Adipose tissue (tissue), 3 donors: ENCODE results near the gene SPOPL. TPM values are rescaled to one million over a fixed set of nuclear protein-coding genes. Genes with fewer than 3 reads are reported as not detected.

Source experiments
- H3K27ac ChIP-seq: one replicate; pipeline ENCODE4 v1.5.1; 2013; ENCODE audit warnings: low read depth, low read length
- WGBS, 3 donors: extraction: QIAGEN DNeasy Blood & Tissue Kit; methylation state at CpG; one replicate each; pipeline ENCODE4 v1.1.7; 2013; 5-methylcytosine and 5-hydroxymethylcytosine counted together
- polyA plus RNA-seq, 3 donors: library from polyadenylated mRNA; stranded (reverse); fragments of 200-250 nt; gene quantifications; one replicate each; pipeline ENCODE4 v1.2.3, GENCODE V29; 2013
- donor health status: healthy with polysubstance abuse.
- donor health status: Bipolar disorder and iron deficiency.
- donor health status: healthy.

The SPOPL gene
- polyA plus RNA-seq, 3 donors, result 4.0 to 8.9 (median 5.7) TPM

DNA sequence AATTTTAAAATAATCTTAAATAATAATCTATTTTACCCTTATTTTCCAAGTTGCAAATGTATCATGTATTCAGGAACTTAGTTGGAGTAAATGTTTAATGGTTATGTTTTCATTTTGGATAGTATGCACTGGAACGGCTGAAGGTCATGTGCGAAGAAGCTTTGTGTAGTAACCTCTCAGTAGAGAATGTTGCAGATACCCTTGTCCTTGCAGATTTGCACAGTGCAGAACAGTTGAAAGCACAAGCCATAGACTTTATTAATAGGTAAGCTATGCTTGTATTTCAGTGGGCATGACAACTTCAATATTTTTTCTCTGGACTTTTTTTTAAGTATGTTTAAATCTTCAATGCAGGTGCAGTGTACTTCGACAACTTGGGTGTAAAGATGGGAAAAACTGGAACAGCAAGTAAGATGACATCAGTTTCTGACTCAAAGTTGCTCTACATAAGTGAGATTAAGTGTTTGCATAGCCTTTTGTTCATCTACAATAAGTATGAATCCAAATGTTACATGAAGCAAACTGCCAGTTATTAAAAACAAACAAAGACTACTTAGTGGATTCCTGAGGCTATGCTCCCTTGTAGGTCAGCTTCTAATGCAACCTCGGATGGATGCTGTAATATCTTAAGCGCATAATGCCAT, 63.1 kb downstream of the SPOPL start:
- H3K27ac ChIP-seq, result no peak overlapping the region
- WGBS, 3 donors, result 75 to 94% (median 77%) methylated on average over 5 of the region's 5 CpGs

DNA sequence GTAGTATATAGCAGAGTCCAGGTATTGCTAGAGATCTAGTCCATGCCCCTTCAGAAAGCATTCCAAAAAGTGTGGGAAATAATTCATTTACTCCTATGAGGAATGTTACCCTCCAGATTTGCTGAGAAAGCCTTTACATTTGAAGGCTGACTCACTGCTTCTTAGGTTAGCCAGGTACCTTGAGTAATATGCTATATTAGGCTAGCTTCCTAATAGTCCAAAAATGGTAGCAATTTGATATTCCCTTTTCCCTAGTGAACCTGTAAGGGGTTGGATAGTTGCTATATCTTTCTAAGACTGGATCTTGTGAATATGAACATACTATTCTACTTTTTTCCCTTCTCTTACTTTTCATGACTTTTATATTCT, 63.6 kb downstream of the SPOPL start:
- no peak overlapping the region for H3K27ac ChIP-seq

DNA sequence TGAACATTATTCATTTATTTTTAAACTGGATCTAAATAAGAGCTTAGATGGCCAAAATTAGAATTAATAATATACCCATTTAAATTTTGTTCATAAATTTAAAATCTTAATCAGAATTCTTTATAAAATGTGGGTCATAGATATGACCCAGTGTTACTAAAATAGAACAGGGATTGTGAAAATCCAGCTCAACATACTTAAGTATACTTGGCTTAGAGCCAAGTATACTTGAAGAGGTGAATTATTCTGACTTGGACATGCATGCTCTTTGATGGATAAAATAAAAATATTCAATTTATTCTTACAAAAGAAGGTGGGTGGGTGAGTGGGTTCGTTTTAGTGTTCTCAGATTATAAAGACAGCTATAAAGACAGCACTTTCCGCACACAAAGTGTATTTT, 70.7 kb downstream of the SPOPL start:
- no peak overlapping the region for H3K27ac ChIP-seq
- WGBS, 3 donors, result 94 to 99% (median 94%) methylated on average over 2 of the region's 2 CpGs

DNA sequence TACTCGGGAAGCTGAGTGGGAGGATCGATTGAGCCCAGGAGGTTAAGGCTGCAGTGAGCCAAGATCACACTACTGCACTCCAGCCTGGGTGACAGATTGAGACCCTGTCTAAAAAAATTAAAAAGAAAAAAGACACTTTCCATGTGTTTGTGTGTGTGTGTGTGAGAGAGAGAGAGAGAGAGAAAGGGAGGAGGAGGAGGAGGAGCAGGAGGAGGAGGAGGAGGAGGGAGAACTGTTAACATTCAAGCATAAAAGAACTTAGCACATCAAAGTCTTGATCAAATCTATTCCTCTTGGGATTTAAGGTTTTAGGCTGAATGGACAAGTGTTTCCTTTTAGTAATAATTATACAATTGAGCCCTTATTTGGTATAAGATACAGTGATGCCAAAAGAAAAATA, 75.5 kb downstream of the SPOPL start:
- H3K27ac ChIP-seq, result no peak overlapping the region
- 85 to 97% (median 93%) methylated on average over 2 of the region's 2 CpGs for WGBS, 3 donors

DNA sequence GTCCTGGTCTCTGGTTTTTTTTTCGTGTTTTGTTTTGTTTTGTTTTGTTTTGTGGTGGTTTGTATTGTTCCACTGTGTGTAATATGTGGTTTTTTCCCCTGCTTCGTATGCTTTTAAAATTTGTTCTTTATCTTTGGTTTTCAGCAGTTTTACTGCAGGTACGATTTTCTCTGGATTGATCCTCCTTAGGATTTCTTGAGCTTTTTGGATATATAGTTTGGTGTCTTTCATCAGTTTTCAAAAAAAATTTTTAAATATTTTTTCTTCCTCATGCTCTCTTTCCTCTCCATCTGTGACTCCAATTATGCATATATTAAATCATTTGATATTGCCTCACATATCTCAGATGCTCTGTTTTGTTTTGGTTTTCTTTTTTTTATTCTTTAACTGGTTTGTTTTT, 78.0 kb downstream of the SPOPL start:
- 97 to 99% (median 98%) methylated on average over 3 of the region's 3 CpGs for WGBS, 3 donors
- H3K27ac ChIP-seq, result no peak overlapping the region

DNA sequence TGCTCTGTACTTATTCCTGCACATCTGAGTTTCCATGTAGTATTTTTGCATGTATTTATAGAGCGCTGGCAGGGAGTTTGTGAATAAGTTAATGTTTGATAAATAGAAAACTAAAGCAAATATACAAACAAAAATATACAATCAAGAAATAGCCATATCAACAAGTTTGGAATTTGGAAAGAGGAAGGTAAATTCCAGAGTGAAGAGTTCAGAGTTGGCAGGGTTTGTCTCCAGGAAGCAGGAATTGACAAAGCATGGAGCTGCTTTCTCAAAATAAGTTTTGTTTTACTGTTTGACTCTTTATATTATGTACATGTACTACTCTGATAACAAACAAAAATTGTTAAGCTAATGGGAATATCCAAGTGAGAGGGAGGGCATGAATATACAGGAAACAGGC, 80.3 kb downstream of the SPOPL start:
- no peak overlapping the region for H3K27ac ChIP-seq
- WGBS, 3 donors, result 94 to 100% (median 98%) methylated on average over 1 of the region's 1 CpG

DNA sequence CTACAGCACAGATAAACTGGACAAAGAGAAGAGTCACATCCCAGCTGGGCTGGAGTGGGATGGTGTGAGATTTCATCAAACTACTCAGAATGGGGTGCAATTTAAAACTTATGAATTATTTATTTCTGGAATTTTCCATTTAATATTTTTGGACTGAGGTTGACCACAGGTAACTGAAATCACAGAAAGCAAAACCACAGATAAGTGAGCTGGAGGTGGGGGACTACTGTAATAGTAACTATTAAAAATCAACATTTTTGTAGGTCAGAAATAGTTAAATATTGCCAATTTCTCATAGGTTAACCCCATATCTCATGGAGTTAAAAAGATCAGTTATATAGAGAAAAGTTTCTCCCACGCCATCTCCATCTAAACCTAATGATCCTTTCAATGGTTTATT, 88.1 kb downstream of the SPOPL start:
- WGBS, 3 donors, result 96 to 100% (median 100%) methylated on average over 1 of the region's 1 CpG

DNA sequence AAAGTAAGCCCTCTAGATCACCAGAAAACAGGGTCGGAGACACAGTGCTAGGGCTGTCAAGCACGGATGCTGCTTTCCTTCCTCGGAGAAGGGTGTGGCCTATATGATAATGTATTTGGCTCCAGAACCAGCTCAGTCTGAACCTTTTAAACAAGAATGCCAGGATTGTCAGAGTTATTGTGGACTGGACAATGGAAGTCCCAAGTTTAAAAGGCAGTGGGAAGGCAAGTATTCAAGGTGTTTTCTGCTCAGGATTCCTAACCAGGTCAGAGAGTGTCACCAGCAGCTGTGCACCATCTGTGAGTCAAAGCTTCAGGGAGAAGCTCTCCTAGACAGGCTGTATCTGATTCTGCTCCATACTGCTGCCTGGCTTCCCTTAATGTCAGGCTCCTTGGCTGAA, 94.8 kb downstream of the SPOPL start:
- WGBS, 3 donors, result 59 to 85% (median 77%) methylated on average over 3 of the region's 3 CpGs
- H3K27ac ChIP-seq, result no peak overlapping the region

More for the DNA sequence above, 88.1 kb downstream of the SPOPL start:
- no peak overlapping the region for H3K27ac ChIP-seq

DNA sequence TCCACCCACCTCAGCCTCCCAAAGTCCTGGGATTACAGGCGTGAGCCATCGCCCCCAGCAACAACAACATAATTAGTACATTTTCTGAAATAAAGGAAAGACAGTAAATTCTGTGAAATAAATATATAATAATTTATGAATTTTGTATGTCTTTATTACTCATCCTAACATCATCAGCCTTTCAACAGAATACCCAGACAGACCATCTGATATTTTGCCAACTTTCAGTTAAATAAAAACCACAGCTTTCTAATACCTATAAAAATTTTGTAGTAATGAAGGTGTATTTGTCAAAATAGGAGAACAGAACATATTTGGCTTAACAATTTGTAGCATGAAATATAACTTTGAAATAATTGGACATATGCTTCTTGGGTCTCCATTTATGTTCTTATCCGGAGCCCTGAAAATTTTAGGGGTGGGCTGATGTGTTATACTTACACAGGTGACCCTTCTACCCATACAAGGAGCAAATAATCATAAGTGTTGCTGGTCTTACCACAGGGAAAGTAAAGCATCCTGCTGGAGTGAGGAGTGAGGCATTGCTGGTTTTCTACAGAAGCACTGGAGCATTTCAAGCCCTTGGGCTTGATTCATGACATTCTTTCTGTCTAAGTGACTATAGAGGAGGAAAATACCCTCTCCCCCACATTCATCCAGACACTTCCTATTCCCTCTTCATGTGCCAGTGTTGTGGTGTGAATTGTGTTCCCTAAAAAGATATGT, 99.3 kb downstream of the SPOPL start:
- no peak overlapping the region for H3K27ac ChIP-seq
- WGBS, 3 donors, result 93 to 97% (median 95%) methylated on average over 3 of the region's 3 CpGs

DNA sequence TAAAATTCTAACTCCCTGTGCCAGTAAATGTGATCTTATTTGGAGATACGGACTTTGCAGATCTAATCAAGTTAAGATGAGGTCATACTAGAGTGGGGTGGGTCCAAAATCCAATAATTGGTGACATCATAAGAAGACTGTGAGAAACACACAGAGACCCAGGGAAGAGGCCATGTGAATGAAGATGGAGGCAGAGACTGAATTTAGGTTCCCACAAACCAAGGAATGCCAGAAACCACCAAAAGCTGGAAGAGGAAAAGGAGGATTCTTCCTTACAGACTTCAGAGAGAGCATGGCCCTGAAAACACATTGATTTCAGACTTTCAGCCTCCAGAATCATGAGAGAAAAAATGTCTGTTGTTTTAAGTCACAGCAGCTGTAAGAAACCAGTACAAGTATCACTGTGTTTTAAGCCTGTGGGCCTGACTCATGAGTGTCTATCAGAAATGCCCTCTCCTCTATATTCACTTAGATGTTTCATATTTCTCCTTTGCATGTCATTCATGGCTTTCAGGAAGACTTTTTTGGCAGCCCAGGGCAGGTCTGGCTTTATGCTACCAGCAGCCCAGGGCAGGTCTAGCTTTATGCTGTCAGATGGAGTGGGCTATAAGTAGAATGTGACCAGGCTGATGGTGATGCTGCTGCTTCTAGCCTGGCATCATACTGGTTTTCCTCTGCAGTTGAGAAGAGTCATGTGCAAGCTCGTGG, 100.0 kb downstream of the SPOPL start:
- no peak overlapping the region for H3K27ac ChIP-seq
- WGBS, 3 donors, result 88 to 91% (median 90%) methylated on average over 2 of the region's 2 CpGs

DNA sequence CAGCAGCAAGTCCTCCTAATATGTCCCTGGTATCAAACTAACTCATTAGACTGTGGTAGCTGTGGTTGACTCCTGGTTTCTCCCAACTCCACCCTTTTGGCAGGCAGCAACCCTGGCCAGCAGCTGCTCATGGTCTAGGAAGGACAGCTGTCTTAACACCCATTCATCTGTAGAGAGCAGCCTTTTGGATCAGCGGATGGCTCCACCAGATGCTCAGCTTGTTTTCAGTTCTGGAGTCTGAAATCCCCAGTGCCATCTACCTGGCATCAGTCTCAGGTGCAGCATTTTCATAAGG, 100.5 kb downstream of the SPOPL start:
- WGBS, 3 donors, result 96 to 100% (median 100%) methylated on average over 1 of the region's 1 CpG
- no peak overlapping the region for H3K27ac ChIP-seq

DNA sequence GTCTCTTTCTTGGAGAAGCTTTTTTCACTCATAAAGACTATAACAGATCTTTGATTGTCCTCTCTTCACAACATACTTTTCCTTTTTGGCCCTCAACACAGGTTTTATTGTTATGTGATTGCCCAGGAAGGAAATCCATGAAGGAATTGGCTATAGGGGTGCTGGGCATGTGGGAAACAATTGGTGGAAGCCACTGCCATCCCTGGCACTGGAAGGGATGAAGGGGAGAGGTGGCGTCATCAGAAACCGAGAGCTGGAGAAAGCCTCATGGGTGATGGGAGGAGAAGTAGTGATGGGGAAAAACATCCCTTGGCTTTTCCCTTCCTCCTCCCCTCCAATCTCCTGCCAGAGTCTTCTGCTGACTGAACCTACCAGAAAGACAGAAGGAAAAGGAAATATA, 106.2 kb downstream of the SPOPL start:
- 56 to 84% (median 83%) methylated on average over 2 of the region's 2 CpGs for WGBS, 3 donors
- H3K27ac ChIP-seq, result no peak overlapping the region

DNA sequence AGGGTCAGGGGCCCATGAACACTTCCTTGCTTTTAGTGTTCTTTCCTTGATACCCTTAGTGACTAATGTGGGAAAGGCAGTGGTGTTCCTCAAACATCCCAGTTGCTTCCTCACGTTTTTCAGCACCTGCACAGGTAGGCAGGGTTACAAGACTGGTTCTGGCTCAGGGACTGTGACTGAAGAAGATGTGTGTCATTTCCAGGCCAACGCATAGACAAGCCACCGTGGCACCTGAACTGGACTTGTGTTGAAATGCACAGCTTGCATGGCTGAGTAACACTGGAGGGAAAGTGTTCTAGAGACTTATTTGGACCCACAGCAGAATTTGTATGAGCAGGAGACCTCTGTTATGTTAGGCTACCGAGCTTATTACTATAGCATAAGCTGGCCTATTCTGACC, 107.9 kb downstream of the SPOPL start:
- WGBS, 3 donors, result 84 to 91% (median 90%) methylated on average over 4 of the region's 4 CpGs
- H3K27ac ChIP-seq, result no peak overlapping the region

DNA sequence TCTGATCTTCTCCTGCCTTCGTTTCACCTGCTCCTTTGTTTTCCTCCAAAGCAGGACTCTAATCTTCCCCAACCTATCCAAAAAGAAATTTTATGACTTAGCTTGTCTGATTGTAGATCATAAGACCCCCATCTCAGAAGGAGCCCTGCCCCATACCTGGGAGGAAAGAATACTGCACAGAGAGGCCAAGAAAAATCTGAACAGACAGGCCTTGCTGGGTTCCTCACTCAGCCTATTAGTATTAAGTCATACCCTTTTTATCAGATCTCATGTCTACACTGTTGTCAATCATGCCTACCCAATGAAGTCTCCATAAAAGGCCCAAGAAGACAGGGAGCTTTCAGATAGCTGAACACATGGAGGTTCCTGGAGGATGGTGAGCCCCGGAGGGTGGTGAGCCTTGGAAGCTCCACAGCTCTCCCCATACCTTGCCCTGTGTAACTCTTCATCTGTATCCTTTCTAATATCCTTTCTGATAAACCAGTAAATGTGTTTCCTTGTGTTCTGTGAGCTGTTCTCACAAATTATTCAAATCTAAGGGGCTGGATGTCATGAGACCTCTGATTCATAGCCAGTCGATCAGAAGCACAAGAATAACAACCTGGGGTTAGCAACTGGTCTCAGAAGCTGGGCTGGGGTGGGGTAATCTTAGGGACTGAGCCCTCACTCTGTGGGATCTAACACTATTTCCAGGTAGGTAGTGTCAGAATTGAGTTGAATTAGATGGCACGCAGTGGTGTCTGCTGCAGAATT, 108.8 kb downstream of the SPOPL start:
- 84 to 92% (median 91%) methylated on average over 4 of the region's 4 CpGs for WGBS, 3 donors
- no peak overlapping the region for H3K27ac ChIP-seq

DNA sequence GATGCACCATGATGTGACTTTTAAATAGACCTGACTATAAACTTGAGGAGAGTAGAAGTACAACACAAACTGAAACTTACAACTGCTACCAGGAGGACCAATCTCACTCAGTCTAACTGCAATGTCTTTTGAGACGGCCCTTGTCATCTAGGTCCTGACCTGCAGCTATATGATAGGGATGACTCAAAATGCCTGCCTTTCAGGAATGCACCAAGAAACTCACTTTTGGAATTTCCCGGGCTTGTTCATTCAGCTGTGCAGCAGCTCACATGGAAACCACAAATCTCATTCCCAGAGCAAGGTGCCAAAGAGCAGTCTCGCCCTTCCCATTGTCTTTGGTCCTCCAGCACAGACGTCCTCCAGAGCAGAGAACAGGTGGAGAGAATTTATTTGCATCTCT, 113.7 kb downstream of the SPOPL start:
- no peak overlapping the region for H3K27ac ChIP-seq
- 75 to 86% (median 77%) methylated on average over 4 of the region's 4 CpGs for WGBS, 3 donors

DNA sequence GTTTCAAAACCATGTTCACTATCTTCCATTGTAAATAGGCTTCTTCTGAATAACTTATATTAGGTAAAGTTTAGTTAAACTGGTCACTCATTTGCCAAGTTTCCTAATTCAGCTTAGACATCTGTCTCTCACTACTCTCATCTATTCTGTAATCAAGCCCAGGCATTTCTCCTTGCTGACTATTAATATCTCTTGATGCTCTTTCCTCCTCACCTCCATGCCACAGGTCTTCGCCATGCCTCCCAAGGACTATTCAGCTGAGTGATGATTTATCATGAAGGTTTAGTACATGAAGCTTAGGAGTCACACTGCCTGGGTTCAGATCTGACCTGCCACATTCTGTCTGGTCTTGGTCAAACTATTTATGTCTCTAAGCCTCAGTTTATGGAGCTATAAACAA, 115.5 kb downstream of the SPOPL start:
- 92 to 97% (median 94%) methylated on average over 1 of the region's 1 CpG for WGBS, 3 donors
- no peak overlapping the region for H3K27ac ChIP-seq

DNA sequence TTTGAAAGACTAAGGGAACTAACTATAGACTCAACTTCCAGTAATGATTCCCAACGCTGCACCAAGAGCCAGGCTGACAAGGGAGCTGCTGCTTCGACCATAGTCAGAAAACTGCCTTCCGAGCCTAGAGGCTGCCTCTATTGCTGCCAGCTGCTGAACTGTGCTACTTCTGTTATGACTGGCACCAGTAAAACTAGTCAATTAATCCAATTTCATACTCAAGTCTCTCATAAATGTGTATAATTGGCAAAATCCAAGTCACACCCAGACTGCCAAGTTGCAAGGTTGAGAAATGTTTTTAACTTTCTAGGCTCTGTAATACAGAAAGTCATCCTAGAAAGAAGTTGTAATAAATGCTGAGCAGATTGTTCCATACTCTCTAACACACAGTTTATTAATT, 117.4 kb downstream of the SPOPL start:
- 75 to 92% (median 86%) methylated on average over 3 of the region's 3 CpGs for WGBS, 3 donors
- H3K27ac ChIP-seq, result no peak overlapping the region

DNA sequence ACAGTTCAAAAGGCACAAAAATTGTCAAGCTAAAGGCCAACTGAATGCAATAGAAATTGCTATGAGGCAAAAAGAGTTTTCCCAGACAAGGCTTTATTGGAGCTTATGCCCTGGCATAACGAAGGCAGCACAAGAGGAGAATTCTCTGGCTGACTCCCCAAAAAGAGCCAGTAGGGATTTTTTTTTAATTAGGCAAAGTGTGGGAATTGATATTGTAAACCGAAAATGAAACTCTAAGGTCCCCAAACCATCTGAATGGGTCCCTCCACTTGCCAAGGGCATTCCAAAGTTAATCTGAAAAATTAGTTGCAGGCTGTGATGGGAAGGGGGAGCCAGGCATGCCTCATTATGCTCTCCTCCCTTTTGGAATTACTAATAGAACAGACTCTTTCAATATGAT, 118.9 kb downstream of the SPOPL start:
- no peak overlapping the region for H3K27ac ChIP-seq
- 57 to 83% (median 62%) methylated on average over 2 of the region's 2 CpGs for WGBS, 3 donors

DNA sequence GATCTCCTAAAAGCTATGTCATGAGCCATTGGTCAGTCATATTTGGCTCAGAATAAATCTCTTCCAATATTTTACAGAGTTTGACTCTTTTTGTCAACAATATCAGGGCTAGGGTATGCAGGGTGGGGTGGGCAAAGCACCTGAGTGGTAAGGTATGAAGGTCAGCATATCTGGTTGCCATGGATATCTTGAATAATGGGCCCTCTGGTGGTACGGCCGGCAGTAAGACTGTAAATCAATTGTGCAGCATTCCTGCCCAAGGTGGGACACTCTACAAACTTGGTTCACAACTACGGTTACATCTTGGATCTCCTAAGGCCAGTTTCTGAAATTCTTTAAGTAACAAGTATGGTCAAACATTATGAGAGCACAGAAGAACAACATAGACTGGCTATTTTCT, 119.6 kb downstream of the SPOPL start:
- 24 to 75% (median 62%) methylated on average over 3 of the region's 3 CpGs for WGBS, 3 donors
- no peak overlapping the region for H3K27ac ChIP-seq
